ENCODE data around the gene SPAG16. TPM values are rescaled to one million over a fixed set of nuclear protein-coding genes. Genes with fewer than 3 reads are reported as not detected.
"Not testable (repeated sequence)": the region's sequence is repeated elsewhere in the genome, so short reads cannot be mapped to it uniquely, and the experiment has no call there.

SPAG16 gene
- total RNA-seq, 1 experiment from 2014 or later = 30.0 TPM

DNA sequence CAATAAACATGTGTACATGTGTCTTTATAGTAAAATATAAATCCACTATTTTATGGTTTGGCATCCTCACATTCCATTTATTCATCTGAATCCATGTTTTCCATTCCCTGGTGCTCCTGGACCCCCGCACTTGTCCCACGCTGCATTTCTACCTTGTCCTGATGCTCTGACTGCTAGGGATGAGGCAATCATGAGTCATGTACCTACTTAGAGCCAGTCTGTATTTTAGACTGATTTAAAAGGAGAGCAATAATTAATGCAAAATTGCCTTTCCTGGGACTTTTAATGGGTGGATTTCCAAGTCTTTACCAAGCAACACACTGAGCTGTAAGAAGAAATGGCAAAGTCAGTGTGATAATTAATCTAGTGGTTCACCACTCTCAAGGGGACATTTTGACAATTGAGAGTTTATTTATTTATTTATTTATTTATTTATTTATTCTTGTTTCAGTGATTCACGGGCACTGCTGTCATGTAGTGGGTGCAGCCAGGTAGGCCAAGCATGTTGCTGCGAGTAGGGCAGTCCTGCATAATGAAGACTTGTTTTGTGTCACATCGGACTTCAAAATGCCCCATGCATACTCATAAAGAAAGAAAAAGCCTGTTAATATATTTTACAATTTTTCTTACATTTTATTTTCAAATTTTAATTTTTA is 707.3 kb downstream of the SPAG16 start:
- Histone ChIP-seq H3K4me2 (no peak overlapping the region), H4K20me1 (ENCODE audit: insufficient read depth) (no peaks in the 10 kb centered on the region), H3K9me3 (ENCODE audit: insufficient read depth, low read depth) (no peaks in the 10 kb centered on the region; the same call in 1 of the 2 replicates), H3F3A (ENCODE audit: insufficient read depth, low read depth) (peaks cover 3% of the 10 kb centered on the region), H3K4me3 (no peak overlapping the region), H3K27ac (no peak overlapping the region), H2AFZ (no peak overlapping the region), H3K9me2 (ENCODE audit: insufficient read depth) (no peaks in the 10 kb centered on the region; the same call in 1 of the 2 replicates), H3K36me3 (ENCODE audit: low read depth) (no peaks in the 10 kb centered on the region), H3K4me1 (replicated peaks; ENCODE audit: insufficient read depth) (peaks cover 19% of the 10 kb centered on the region), H3K79me2 (ENCODE audit: low read depth) (no peaks in the 10 kb centered on the region), H3K27me3 (ENCODE audit: insufficient read depth, low read depth) (no peaks in the 10 kb centered on the region)
- POLR2A ChIA-PET (ENCODE audit: unreplicated experiment) = no interaction called here
- no peak for DNase-seq
- BruUV-seq (replicated peaks) = no TSS peak
- intact Hi-C loops (cut with micrococcal nuclease; ENCODE audit: unreplicated experiment) = no loop called here
- TF ChIP-seq CTCF (conservative IDR thresholded peaks at IDR 0.05) = no peak
- TF ChIP-seq EZH2 (IDR thresholded peaks at IDR 0.05; ENCODE audit: low read depth) = no peak
- CTCF ChIA-PET = no interaction called here

- TF ChIP-seq EZH2 (IDR thresholded peaks at IDR 0.05; ENCODE audit: low read depth) (no peak), CTCF (conservative IDR thresholded peaks at IDR 0.05) (no peak)
- Histone ChIP-seq H3K27me3 (ENCODE audit: insufficient read depth, low read depth) (no peaks in the 10 kb centered on the region), H3K27ac (peak overlapping the region; percentile 56), H3F3A (ENCODE audit: insufficient read depth, low read depth) (peaks cover 3% of the 10 kb centered on the region), H3K36me3 (ENCODE audit: low read depth) (no peaks in the 10 kb centered on the region), H3K4me2 (peak overlapping the region; percentile 46), H2AFZ (no peak overlapping the region), H3K9me2 (ENCODE audit: insufficient read depth) (no peaks in the 10 kb centered on the region), H3K79me2 (ENCODE audit: low read depth) (no peaks in the 10 kb centered on the region), H4K20me1 (ENCODE audit: insufficient read depth) (no peaks in the 10 kb centered on the region), H3K9me3 (ENCODE audit: insufficient read depth, low read depth) (no peaks in the 10 kb centered on the region; the same call in 1 of the 2 replicates), H3K4me3 (no peak overlapping the region), H3K4me1 (replicated peaks; ENCODE audit: insufficient read depth) (peaks cover 19% of the 10 kb centered on the region)
- BruUV-seq (replicated peaks) = TSS peak; percentile 84
- POLR2A ChIA-PET (ENCODE audit: unreplicated experiment) = interaction anchor here (0.5 to 0.6 kb wide), 2 partner anchors 14 to 22 kb away, joined by 4 to 10 read pairs; no protein-coding TSS in a partner anchor
- peak; percentile 67 to 99 for DNase-seq
- intact Hi-C loops (cut with micrococcal nuclease; ENCODE audit: unreplicated experiment) = loop anchor here (1.0 kb wide), 2 partner anchors 24 to 383 kb away; no protein-coding TSS in a partner anchor
- CTCF ChIA-PET = no interaction called here
Measured at GRCh38 chr2:213995400-213996105, 711.3 kb downstream of the SPAG16 start.

DNA sequence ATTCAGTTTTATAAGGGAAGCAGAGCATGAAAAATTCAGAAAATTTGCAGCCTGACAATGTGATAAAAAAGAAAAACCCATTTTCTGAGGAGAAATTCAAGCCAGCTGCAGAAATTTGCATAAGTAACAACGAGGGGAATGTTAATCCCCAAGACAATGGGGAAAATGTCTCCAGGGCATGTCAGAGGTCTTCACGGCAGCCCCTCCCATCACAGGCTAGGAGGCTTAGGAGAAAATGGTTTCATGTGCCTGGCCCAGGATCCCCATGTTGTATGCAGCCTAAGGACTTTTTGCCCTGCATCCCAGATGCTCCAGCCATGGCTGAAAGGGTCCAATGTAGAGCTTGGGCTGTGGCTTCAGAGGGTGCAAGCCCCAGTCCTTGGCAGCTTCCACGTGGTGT is 714.7 kb downstream of the SPAG16 start:
- BruUV-seq (replicated peaks); H3K9me3 ChIP-seq (ENCODE audit: insufficient read depth, low read depth); H3K27me3 ChIP-seq (ENCODE audit: insufficient read depth, low read depth); DNase-seq; H3K27ac ChIP-seq; H4K20me1 ChIP-seq (ENCODE audit: insufficient read depth); H3K4me2 ChIP-seq; H3K4me3 ChIP-seq; H3K79me2 ChIP-seq (ENCODE audit: low read depth); H3K9me2 ChIP-seq (ENCODE audit: insufficient read depth); POLR2A ChIA-PET (ENCODE audit: unreplicated experiment); intact Hi-C loops (cut with micrococcal nuclease; ENCODE audit: unreplicated experiment); H3K36me3 ChIP-seq (ENCODE audit: low read depth); H2AFZ ChIP-seq; CTCF ChIA-PET; H3F3A ChIP-seq (ENCODE audit: insufficient read depth, low read depth): not testable (repeated sequence)
- peaks cover 19% of the 10 kb centered on the region for H3K4me1 ChIP-seq (replicated peaks; ENCODE audit: insufficient read depth)

Measured in PC-9 (cell line).